GM23338 (cell line): ENCODE data around the gene NOL12. TPM values are rescaled to one million over a fixed set of nuclear protein-coding genes. Genes with fewer than 3 reads are reported as not detected.

Experiments used
- ATAC-seq: fragments of 200-7000 bp; cut with Tn5 transposase; 3 replicates; pipeline ENCODE4 v1.9.1; 2020
- DNase-seq: peaks from one replicate; pipeline ENCODE4 v3.0.0-alpha.2; 2015; ENCODE audit warnings: low spot score
- H2AFZ ChIP-seq: fragments of 200-600 bp; sonication (generic); 2 replicates; pipeline ENCODE4 v1.8.0; 2016; ENCODE audit warnings: antibody characterized with exemption, mild to moderate bottlenecking, moderate library complexity
- H3F3A ChIP-seq: fragments of 200-600 bp; sonication (generic); replicated peaks from 2 replicates; pipeline ENCODE4 v1.8.0; 2017; ENCODE audit warnings: antibody characterized with exemption, mixed run types, low read depth
- H3K27ac ChIP-seq: fragments of 200-600 bp; sonication (generic); 2 replicates; pipeline ENCODE4 v1.6.1; 2016; ENCODE audit warnings: low read depth
- H3K27me3 ChIP-seq: fragments of 200-600 bp; sonication (generic); 2 replicates; pipeline ENCODE4 v1.8.0; 2016; ENCODE audit warnings: mild to moderate bottlenecking, mixed run types, moderate library complexity; ENCODE audit not compliant: insufficient read depth
- H3K36me3 ChIP-seq: fragments of 200-600 bp; sonication (generic); 2 replicates; pipeline ENCODE4 v1.8.0; 2016; ENCODE audit warnings: mild to moderate bottlenecking; ENCODE audit not compliant: insufficient read depth
- H3K4me1 ChIP-seq: fragments of 200-600 bp; sonication (generic); 2 replicates; pipeline ENCODE4 v1.8.0; 2016; ENCODE audit warnings: mild to moderate bottlenecking, moderate library complexity; ENCODE audit not compliant: insufficient read depth
- H3K4me2 ChIP-seq: fragments of 200-600 bp; sonication (generic); 2 replicates; pipeline ENCODE4 v1.7.1; 2017; ENCODE audit warnings: mixed run types
- H3K4me3 ChIP-seq: fragments of 200-600 bp; sonication (generic); 2 replicates; pipeline ENCODE4 v1.6.1; 2016; ENCODE audit warnings: mixed run types
- H3K79me2 ChIP-seq: fragments of 200-600 bp; sonication (generic); replicated peaks from 2 replicates; pipeline ENCODE4 v1.8.0; 2017; ENCODE audit warnings: mild to moderate bottlenecking; ENCODE audit not compliant: insufficient read depth
- H3K9me2 ChIP-seq: fragments of 200-600 bp; sonication (generic); 2 replicates; pipeline ENCODE4 v1.8.0; 2017; ENCODE audit not compliant: insufficient read depth
- H4K20me1 ChIP-seq: fragments of 200-600 bp; sonication (generic); replicated peaks from 2 replicates; pipeline ENCODE4 v1.8.0; 2017; ENCODE audit warnings: mild to moderate bottlenecking; ENCODE audit not compliant: insufficient read depth
- H3K27ac Mint-ChIP-seq: 2 replicates; pipeline ENCODE4 v1.8.0; 2020; ENCODE audit warnings: inconsistent platforms, mild to moderate bottlenecking, moderate library complexity, mixed read lengths
- H3K27me3 Mint-ChIP-seq: 3 replicates; pipeline ENCODE4 v1.8.0; 2022; ENCODE audit warnings: low read depth, mild to moderate bottlenecking, moderate library complexity, mixed read lengths, inconsistent platforms; ENCODE audit not compliant: insufficient read depth, poor library complexity
- H3K36me3 Mint-ChIP-seq: 3 replicates; pipeline ENCODE4 v1.8.0; 2021; ENCODE audit warnings: low read depth, mild to moderate bottlenecking, inconsistent platforms, moderate library complexity, mixed read lengths
- H3K4me1 Mint-ChIP-seq: 3 replicates; pipeline ENCODE4 v1.8.0; 2020; ENCODE audit warnings: mild to moderate bottlenecking, inconsistent platforms, mixed read lengths
- H3K4me3 Mint-ChIP-seq: 3 replicates; pipeline ENCODE4 v1.8.0; 2021; ENCODE audit warnings: moderate library complexity, mild to moderate bottlenecking, inconsistent platforms, mixed read lengths
- H3K9me3 Mint-ChIP-seq: 3 replicates; pipeline ENCODE4 v1.8.0; 2020; ENCODE audit warnings: moderate library complexity, mild to moderate bottlenecking, inconsistent platforms, mixed read lengths
- CREB1 ChIP-seq: fragments of 250-450 bp; sonication (Bioruptor Pico); IDR thresholded peaks from 2 replicates; pipeline ENCODE4 v1.5.0; 2020; ENCODE audit warnings: low read depth, mild to moderate bottlenecking, moderate library complexity
- CTCF ChIP-seq, 2 experiments: fragments of 200-600 bp in 1 of 2; sonication (generic) in 1 of 2; conservative IDR thresholded peaks; 2 replicates each; pipeline versions ENCODE4 v1.5.1 to v1.6.1; 2016 to 2017; ENCODE audit warnings: antibody characterized with exemption in 2 of 2, low read depth in 2 of 2, mild to moderate bottlenecking in 2 of 2, moderate library complexity in 1 of 2
- ETS1 ChIP-seq: IDR thresholded peaks from 2 replicates; pipeline ENCODE4 v1.6.1; 2016; ENCODE audit warnings: antibody characterized with exemption
- EZH2 ChIP-seq: fragments of 200-600 bp; sonication (generic); IDR thresholded peaks from one replicate; pipeline ENCODE4 v1.8.0; 2017; ENCODE audit warnings: antibody characterized with exemption, mild to moderate bottlenecking, low read depth; ENCODE audit not compliant: unreplicated experiment
- EZH2phosphoT487 ChIP-seq: fragments of 200-600 bp; sonication (generic); IDR thresholded peaks from one replicate; pipeline ENCODE4 v1.8.1; 2018; ENCODE audit warnings: antibody characterized with exemption; ENCODE audit not compliant: unreplicated experiment
- NANOG ChIP-seq: IDR thresholded peaks from 2 replicates; pipeline ENCODE4 v1.6.1; 2016; ENCODE audit warnings: antibody characterized with exemption, borderline replicate concordance
- STAT1 ChIP-seq: IDR thresholded peaks from one replicate; pipeline ENCODE4 v1.6.1; 2016; ENCODE audit warnings: antibody characterized with exemption; ENCODE audit not compliant: unreplicated experiment
- ZNF331 ChIP-seq: fragments of 250-450 bp; sonication (Bioruptor Pico); IDR thresholded peaks from 2 replicates; pipeline ENCODE4 v1.5.0; 2020; ENCODE audit warnings: low read depth, mild to moderate bottlenecking, moderate library complexity
- polyA plus RNA-seq: library from polyadenylated mRNA; unstranded; fragments of >200 nt; fragmentation: Nextera tagmentation; extraction: Ambion mirVana; gene quantifications from 2 replicates; pipeline ENCODE4 v1.2.1, GENCODE V29; 2016
- total RNA-seq: library from RNA; depleted of rRNA; stranded (reverse); fragments of >200 nt; shearing (Covaris generic); gene quantifications from 2 replicates; pipeline ENCODE4 v1.2.3, GENCODE V29; 2014
- TF ChIP-seq, protein P1 (sequence below): fragments of 250-450 bp; sonication (Bioruptor Pico); IDR thresholded peaks from 2 replicates; pipeline ENCODE4 v1.5.0; 2020; ENCODE audit warnings: mild to moderate bottlenecking, moderate library complexity

The NOL12 gene
- total and polyA plus RNA-seq, 2 experiments from 2014 or later, result 22.2 to 48.5 TPM

GRCh38 chr22:37643225-37643847, 42.8 kb upstream of the NOL12 start:
- H3F3A ChIP-seq, result peaks cover 19% of the 10 kb centered on the region; the same call in 1 of the 2 replicates
- DNase-seq (peak; percentile 88), ATAC-seq (peak; percentile 66)
- peaks cover 6% of the 10 kb centered on the region; the same call in 1 of the 2 replicates for H3K79me2 ChIP-seq
- peaks cover 10% of the 10 kb centered on the region for H3K27me3 Mint-ChIP-seq
- no peaks in the 10 kb centered on the region for H3K9me3 Mint-ChIP-seq
- H3K4me2 ChIP-seq, result no peak overlapping the region
- H3K27ac Mint-ChIP-seq, result no peak overlapping the region; the same call in 1 of the 2 replicates
- peaks cover 19% of the 10 kb centered on the region for H3K36me3 Mint-ChIP-seq
- no peaks in the 10 kb centered on the region for H3K27me3 ChIP-seq
- peaks cover 6% of the 10 kb centered on the region for H3K4me1 ChIP-seq
- no peaks in the 10 kb centered on the region; the same call in 1 of the 2 replicates for H3K36me3 ChIP-seq
- no peak overlapping the region for H3K27ac ChIP-seq
- TF ChIP-seq CREB1 (CRISPR knock-in tag) (no peak), EZH2phosphoT487 (no peak), STAT1 (no peak), NANOG (no peak), CTCF (conservative IDR thresholded peaks at IDR 0.05; ENCODE audit: low read depth in 2 of 2) (peak; percentile 88 to 89)
- H3K4me3 ChIP-seq, result no peak overlapping the region
- no peak overlapping the region for H2AFZ ChIP-seq
- no peaks in the 10 kb centered on the region for H3K9me2 ChIP-seq
- H3K4me1 Mint-ChIP-seq, result peaks cover 9% of the 10 kb centered on the region
- peaks cover 4% of the 10 kb centered on the region; the same call in 1 of the 2 replicates for H4K20me1 ChIP-seq
- H3K4me3 Mint-ChIP-seq, result no peak overlapping the region

- Histone ChIP-seq H3F3A (0 out of 2 replicates have a peak, but pooled peaks cover 4% of the 10 kb centered on the region), H3K4me3 (no peak overlapping the region), H3K4me1 (no peaks in the 10 kb centered on the region), H2AFZ (no peak overlapping the region), H4K20me1 (peaks cover 4% of the 10 kb centered on the region; the same call in 1 of the 2 replicates), H3K4me2 (no peak overlapping the region), H3K9me2 (no peaks in the 10 kb centered on the region), H3K36me3 (peaks cover 8% of the 10 kb centered on the region), H3K27ac (no peak overlapping the region), H3K79me2 (no peaks in the 10 kb centered on the region), H3K27me3 (no peaks in the 10 kb centered on the region)
- H3K36me3 Mint-ChIP-seq, result peaks cover 47% of the 10 kb centered on the region
- ATAC-seq, result no peak
- H3K27ac Mint-ChIP-seq, result no peak overlapping the region
- DNase-seq, result no peak
- peaks cover 2% of the 10 kb centered on the region; the same call in 1 of the 3 replicates for H3K4me1 Mint-ChIP-seq
- peaks cover 11% of the 10 kb centered on the region for H3K27me3 Mint-ChIP-seq
- no peak overlapping the region for H3K4me3 Mint-ChIP-seq
- H3K9me3 Mint-ChIP-seq, result no peaks in the 10 kb centered on the region
- TF ChIP-seq, protein P1, sequence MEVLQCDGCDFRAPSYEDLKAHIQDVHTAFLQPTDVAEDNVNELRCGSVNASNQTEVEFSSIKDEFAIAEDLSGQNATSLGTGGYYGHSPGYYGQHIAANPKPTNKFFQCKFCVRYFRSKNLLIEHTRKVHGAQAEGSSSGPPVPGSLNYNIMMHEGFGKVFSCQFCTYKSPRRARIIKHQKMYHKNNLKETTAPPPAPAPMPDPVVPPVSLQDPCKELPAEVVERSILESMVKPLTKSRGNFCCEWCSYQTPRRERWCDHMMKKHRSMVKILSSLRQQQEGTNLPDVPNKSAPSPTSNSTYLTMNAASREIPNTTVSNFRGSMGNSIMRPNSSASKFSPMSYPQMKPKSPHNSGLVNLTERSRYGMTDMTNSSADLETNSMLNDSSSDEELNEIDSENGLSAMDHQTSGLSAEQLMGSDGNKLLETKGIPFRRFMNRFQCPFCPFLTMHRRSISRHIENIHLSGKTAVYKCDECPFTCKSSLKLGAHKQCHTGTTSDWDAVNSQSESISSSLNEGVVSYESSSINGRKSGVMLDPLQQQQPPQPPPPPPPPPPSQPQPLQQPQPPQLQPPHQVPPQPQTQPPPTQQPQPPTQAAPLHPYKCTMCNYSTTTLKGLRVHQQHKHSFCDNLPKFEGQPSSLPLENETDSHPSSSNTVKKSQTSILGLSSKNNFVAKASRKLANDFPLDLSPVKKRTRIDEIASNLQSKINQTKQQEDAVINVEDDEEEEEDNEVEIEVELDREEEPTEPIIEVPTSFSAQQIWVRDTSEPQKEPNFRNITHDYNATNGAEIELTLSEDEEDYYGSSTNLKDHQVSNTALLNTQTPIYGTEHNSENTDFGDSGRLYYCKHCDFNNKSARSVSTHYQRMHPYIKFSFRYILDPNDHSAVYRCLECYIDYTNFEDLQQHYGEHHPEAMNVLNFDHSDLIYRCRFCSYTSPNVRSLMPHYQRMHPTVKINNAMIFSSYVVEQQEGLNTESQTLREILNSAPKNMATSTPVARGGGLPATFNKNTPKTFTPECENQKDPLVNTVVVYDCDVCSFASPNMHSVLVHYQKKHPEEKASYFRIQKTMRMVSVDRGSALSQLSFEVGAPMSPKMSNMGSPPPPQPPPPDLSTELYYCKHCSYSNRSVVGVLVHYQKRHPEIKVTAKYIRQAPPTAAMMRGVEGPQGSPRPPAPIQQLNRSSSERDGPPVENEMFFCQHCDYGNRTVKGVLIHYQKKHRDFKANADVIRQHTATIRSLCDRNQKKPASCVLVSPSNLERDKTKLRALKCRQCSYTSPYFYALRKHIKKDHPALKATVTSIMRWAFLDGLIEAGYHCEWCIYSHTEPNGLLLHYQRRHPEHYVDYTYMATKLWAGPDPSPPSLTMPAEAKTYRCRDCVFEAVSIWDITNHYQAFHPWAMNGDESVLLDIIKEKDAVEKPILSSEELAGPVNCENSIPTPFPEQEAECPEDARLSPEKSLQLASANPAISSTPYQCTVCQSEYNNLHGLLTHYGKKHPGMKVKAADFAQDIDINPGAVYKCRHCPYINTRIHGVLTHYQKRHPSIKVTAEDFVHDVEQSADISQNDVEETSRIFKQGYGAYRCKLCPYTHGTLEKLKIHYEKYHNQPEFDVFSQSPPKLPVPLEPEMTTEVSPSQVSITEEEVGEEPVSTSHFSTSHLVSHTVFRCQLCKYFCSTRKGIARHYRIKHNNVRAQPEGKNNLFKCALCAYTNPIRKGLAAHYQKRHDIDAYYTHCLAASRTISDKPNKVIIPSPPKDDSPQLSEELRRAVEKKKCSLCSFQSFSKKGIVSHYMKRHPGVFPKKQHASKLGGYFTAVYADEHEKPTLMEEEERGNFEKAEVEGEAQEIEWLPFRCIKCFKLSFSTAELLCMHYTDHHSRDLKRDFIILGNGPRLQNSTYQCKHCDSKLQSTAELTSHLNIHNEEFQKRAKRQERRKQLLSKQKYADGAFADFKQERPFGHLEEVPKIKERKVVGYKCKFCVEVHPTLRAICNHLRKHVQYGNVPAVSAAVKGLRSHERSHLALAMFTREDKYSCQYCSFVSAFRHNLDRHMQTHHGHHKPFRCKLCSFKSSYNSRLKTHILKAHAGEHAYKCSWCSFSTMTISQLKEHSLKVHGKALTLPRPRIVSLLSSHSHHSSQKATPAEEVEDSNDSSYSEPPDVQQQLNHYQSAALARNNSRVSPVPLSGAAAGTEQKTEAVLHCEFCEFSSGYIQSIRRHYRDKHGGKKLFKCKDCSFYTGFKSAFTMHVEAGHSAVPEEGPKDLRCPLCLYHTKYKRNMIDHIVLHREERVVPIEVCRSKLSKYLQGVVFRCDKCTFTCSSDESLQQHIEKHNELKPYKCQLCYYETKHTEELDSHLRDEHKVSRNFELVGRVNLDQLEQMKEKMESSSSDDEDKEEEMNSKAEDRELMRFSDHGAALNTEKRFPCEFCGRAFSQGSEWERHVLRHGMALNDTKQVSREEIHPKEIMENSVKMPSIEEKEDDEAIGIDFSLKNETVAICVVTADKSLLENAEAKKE (CRISPR knock-in tag), result no peak
- no peak for TF ChIP-seq EZH2
- no peak for TF ChIP-seq ZNF331 (CRISPR knock-in tag)
- TF ChIP-seq NANOG, result no peak
- TF ChIP-seq CREB1 (CRISPR knock-in tag), result no peak
- no peak for TF ChIP-seq STAT1
- TF ChIP-seq ETS1, result no peak
Observed at GRCh38 chr22:37647317-37647716, 38.8 kb upstream of the NOL12 start.
